Breast epithelium (tissue), 3 donors: Measurements from ENCODE around the gene POTEM.
"Not testable (repeated sequence)": the region's sequence is repeated elsewhere in the genome, so short reads cannot be mapped to it uniquely, and the experiment has no call there.

Source experiments
- CTCF ChIP-seq, 3 donors: fragments of 450-650 bp; IDR thresholded peaks; one replicate each; pipeline ENCODE4 v1.5.1; 2016 to 2017; ENCODE audit warnings: antibody characterized with exemption in 3 of 3, mild to moderate bottlenecking in 3 of 3, moderate library complexity in 3 of 3
- POLR2A ChIP-seq: fragments of 450-650 bp; IDR thresholded peaks from one replicate; pipeline ENCODE4 v1.6.1; 2016; ENCODE audit warnings: antibody characterized with exemption, mild to moderate bottlenecking, moderate library complexity
- POLR2AphosphoS5 ChIP-seq, 3 donors: sonication (generic); formaldehyde crosslinking; IDR thresholded peaks; one replicate each; pipeline ENCODE4 v1.6.1; 2017; ENCODE audit warnings: antibody characterized with exemption in 3 of 3

- not testable (repeated sequence) for TF ChIP-seq CTCF (IDR thresholded peaks at IDR 0.05); POLR2A; POLR2AphosphoS5 (IDR thresholded peaks at IDR 0.05)
Measured at GRCh38 chr14:18949939-18950338, 17.3 kb upstream of the POTEM start.
